Psoas muscle (tissue), 8 donors: ENCODE measurements around the gene DNAI4. TPM values are rescaled to one million over a fixed set of nuclear protein-coding genes. Genes with fewer than 3 reads are reported as not detected.
"Not testable (repeated sequence)": the region's sequence is repeated elsewhere in the genome, so short reads cannot be mapped to it uniquely, and the experiment has no call there.

Source experiments
- ATAC-seq, 4 donors: fragments of 200-7000 bp; cut with Tn5 transposase; one replicate each; pipeline ENCODE4 v1.9.1; 2020; ENCODE audit warnings: moderate library complexity in 3 of 4, mild to moderate bottlenecking in 2 of 4
- DNase-seq, 2 donors: peaks; one replicate each; pipeline ENCODE4 v3.0.0-alpha.2; 2020
- H3K27ac ChIP-seq: fragments of 200-600 bp; one replicate; pipeline ENCODE4 v1.8.0; 2022
- H3K27me3 ChIP-seq, 3 donors: fragments of 200-600 bp in 1 of 3; one replicate each; pipeline versions ENCODE4 v1.6.1 to v1.8.0; 2013 to 2022; ENCODE audit warnings: low read length in 2 of 3, mild to moderate bottlenecking in 2 of 3, moderate library complexity in 1 of 3; ENCODE audit not compliant: insufficient read depth in 3 of 3
- H3K36me3 ChIP-seq, 2 donors: fragments of 200-600 bp in 1 of 2; one replicate each; pipeline versions ENCODE4 v1.6.1 to v1.8.0; 2013 to 2022; ENCODE audit warnings: low read depth in 1 of 2, mild to moderate bottlenecking in 1 of 2, moderate library complexity in 1 of 2; ENCODE audit not compliant: insufficient read depth in 1 of 2
- H3K4me1 ChIP-seq: fragments of 200-600 bp; one replicate; pipeline ENCODE4 v1.8.0; 2022
- H3K4me3 ChIP-seq: fragments of 200-600 bp; one replicate; pipeline ENCODE4 v1.8.0; 2022; ENCODE audit warnings: mild to moderate bottlenecking
- H3K9me3 ChIP-seq: fragments of 200-600 bp; one replicate; pipeline ENCODE4 v1.8.0; 2022
- WGBS, 3 donors: extraction: QIAGEN DNeasy Blood & Tissue Kit; methylation state at CpG; one replicate each; pipeline versions ENCODE4 v1.1.6 to v1.1.7; 2013; 5-methylcytosine and 5-hydroxymethylcytosine counted together
- intact Hi-C, 2 donors: fragments of 100-400 bp; cut with DNase I; formaldehyde crosslinking; loops; one replicate each; pipeline versions ENCODE4 v1.11.0 to v1.14.2; 2022
- polyA plus RNA-seq, 3 donors: library from polyadenylated mRNA; stranded (reverse); fragments of 200-250 nt; gene quantifications; one replicate each; pipeline ENCODE4 v1.2.3, GENCODE V29; 2013
- total RNA-seq, 4 donors: library from RNA; stranded (reverse); fragmentation: NEBNext Ultra II Directional in 2 of 4; extraction: Animal tissue kit (Norgen Biotek cat#: 25700) in 2 of 4; gene quantifications; one replicate each; pipeline versions ENCODE4 v1.2.1 to v1.2.4, GENCODE V29; 2021 to 2023
- TF ChIP-seq, protein P1 (sequence below): fragments of 200-600 bp; IDR thresholded peaks from one replicate; pipeline ENCODE4 v1.8.0; 2022; ENCODE audit warnings: antibody characterized with exemption
- donor health status: healthy with polysubstance abuse.
- donor health status: DM: no; HTN: no; CAD: no; lungs with moderate emphysema.
- donor health status: Bipolar disorder and iron deficiency.
- donor health status: healthy.
- donor health status: DM: yes; HTN: yes; CAD: no.
- donor health status: DM: no; HTN: no; CAD: no.
- donor health status: DM: no; HTN: no; CAD: no.
- donor health status: DM: yes; HTN: yes; CAD: no.

The DNAI4 gene
- total and polyA plus RNA-seq, 7 donors, result 0.18 to 6.5 (median 4.5) TPM

DNA sequence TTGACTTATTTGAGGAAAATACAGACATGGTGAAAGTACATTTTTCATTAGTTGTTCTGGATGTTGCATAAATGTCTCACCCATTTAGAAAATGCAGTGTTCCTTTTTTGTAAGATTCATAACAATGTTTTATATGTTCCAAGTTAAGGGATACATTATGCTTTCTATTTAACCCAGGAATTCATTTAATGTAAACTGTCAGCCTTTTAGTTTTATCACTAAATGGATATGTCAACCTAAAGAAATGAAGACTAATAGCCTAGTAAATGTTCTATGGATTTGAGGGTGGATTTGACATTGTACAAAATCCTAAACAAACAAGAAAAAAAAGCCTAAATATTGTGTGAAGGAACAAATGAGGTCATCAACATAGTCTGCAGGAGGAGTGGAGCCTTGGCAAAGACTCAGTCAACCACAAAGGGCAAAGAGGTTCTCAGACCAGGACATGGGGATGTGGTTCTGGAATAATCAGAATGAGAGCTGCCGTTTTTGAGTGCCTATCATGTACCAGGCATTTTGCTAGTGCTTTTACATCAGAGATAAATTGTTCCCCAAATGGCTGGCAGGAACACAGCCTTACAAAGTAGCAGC lies 114.8 kb downstream of the DNAI4 start:
- Histone ChIP-seq H3K9me3 (no peaks in the 10 kb centered on the region), H3K4me1 (no peaks in the 10 kb centered on the region), H3K4me3 (no peak overlapping the region), H3K36me3 (no peaks in the 10 kb centered on the region), H3K27ac (no peak overlapping the region), H3K27me3 (no peaks in the 10 kb centered on the region)
- 55 to 76% (median 71%) methylated on average over 1 of the region's 1 CpG for WGBS, 3 donors
- DNase-seq, result no peak
- intact Hi-C loops, result no loop called here
- TF ChIP-seq, protein P1, sequence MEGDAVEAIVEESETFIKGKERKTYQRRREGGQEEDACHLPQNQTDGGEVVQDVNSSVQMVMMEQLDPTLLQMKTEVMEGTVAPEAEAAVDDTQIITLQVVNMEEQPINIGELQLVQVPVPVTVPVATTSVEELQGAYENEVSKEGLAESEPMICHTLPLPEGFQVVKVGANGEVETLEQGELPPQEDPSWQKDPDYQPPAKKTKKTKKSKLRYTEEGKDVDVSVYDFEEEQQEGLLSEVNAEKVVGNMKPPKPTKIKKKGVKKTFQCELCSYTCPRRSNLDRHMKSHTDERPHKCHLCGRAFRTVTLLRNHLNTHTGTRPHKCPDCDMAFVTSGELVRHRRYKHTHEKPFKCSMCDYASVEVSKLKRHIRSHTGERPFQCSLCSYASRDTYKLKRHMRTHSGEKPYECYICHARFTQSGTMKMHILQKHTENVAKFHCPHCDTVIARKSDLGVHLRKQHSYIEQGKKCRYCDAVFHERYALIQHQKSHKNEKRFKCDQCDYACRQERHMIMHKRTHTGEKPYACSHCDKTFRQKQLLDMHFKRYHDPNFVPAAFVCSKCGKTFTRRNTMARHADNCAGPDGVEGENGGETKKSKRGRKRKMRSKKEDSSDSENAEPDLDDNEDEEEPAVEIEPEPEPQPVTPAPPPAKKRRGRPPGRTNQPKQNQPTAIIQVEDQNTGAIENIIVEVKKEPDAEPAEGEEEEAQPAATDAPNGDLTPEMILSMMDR, result no peak
- ATAC-seq, result no peak

DNA sequence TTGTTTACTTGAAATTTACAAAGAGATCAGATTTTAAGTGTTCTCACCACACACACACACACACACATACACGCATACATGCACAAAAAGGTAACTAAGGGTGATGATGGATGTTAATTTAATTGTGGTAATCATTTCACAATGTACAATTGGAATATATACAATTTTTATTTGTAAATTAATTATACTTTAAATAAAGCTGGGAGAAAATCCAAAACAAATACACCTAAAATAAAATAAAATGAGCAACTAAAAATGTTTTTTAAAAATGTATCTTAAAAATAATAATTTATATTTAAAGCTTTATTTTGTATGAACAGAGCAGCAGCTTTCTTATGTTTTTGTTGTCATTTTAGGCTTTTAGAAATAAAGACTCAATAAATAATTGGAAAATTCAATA lies 115.4 kb downstream of the DNAI4 start:
- H3K4me1 ChIP-seq, result no peaks in the 10 kb centered on the region
- no peaks in the 10 kb centered on the region for H3K9me3 ChIP-seq
- no peaks in the 10 kb centered on the region for H3K36me3 ChIP-seq
- H3K27me3 ChIP-seq, result no peaks in the 10 kb centered on the region
- H3K4me3 ChIP-seq, result no peak overlapping the region
- 83 to 91% (median 88%) methylated on average over 1 of the region's 1 CpG for WGBS, 3 donors
- intact Hi-C loops, result no loop called here
- DNase-seq (no peak), ATAC-seq (no peak)
- H3K27ac ChIP-seq, result no peak overlapping the region
- TF ChIP-seq, protein P1, result no peak

DNA sequence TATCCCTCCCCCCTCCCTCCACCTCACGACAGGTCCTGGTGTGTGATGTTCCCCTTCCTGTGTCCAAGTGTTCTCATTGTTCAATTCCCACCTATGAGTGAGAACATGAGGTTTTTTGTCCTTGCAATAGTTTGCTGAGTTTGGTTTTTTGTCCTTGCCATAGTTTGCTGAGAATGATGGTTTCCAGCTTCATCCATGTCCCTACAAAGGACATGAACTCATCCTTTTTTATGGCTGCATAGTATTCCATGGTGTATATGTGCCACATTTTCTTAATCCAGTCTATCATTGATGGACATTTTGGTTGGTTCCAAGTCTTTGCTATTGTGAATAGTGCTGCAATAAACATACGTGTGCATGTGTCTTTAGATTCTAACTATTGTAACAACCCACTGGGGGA lies 128.8 kb downstream of the DNAI4 start:
- H3K36me3 ChIP-seq, H3K27ac ChIP-seq, H3K4me1 ChIP-seq, DNase-seq, H3K27me3 ChIP-seq, intact Hi-C loops, H3K4me3 ChIP-seq, H3K9me3 ChIP-seq, ATAC-seq: not testable (repeated sequence)
- WGBS, 3 donors, result 86 to 93% (median 87%) methylated on average over 2 of the region's 2 CpGs

DNA sequence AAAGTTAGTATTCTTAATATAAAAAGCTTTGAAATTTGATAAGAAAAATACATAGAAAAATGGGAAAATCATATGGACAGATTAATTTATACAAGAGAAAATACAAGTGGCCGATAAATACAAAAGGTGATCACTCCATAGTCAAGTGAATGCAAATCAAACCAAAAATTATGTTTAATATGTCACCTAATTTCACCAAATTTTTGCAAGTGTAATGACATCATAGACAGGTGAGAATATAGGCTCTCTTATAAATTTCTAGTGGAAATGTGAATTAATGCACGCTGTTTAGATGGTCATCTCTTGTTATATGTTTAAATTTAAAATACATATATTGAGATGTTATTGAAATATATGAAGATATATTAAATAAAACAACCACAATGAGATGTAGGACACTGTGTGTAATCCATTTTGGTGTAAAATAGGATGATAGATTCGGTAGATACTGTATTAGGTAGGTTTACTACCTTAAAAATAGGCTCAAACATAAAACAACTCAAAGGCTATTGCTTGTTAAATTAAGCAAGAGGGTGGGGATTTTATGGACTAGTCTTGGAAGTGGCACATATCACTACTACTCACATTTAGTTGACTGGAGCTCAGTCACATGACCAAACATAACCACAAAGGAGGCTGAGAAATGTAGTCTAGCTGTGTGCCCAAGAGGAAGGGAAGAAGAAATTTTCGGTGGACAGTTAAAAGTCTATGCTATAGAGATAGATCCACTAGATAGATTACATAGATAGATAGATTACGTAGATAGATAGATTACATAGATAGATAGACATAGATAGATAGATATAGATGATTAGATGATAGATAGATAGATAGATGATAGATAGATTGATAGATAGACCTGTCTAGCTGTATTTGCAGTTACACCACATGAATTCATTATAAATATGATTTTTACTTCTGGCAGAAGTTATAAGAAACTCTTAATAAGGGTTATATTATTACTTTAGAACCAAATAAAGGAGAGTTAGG lies 132.7 kb downstream of the DNAI4 start:
- H3K9me3 ChIP-seq, result no peaks in the 10 kb centered on the region
- intact Hi-C loops, result no loop called here
- no peak for DNase-seq
- no peak overlapping the region for H3K27ac ChIP-seq
- 88 to 89% (median 88%) methylated on average over 5 of the region's 5 CpGs for WGBS, 3 donors
- H3K4me1 ChIP-seq, result no peaks in the 10 kb centered on the region
- H3K27me3 ChIP-seq, result no peaks in the 10 kb centered on the region
- ATAC-seq, result no peak
- TF ChIP-seq, protein P1, result no peak
- no peak overlapping the region for H3K4me3 ChIP-seq
- no peaks in the 10 kb centered on the region for H3K36me3 ChIP-seq

DNA sequence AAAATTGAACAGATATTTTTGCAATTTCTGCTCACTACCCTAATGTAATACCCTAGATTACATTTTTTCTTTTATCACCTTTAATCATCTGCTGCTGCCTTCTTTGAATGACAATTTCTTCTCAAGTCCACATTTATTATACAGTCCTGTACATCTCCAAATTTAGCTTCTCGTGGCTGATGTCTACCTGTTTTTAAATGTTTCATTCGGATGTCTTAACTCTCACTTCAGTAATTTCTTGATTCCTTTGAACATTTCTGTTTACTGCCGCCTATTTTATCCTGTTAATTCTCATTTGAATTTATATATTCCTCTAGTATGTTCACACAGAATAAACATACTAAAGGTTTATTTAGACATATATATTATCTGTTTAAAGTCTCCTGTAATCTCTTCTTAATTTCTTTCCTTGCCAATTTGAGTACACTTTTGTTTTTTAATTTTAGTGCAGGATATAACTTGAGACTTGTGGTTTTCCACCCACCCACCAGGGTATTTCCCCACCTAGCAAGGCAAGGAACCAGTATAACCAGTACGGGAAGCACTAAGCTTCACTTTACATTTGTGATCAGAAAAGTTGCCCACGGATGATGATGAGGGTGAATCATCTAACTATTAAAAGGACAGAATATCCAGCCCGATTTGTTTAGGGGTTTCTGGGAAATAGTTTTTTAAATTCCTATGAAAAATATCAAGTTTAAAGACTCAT lies 136.3 kb downstream of the DNAI4 start:
- no peak for ATAC-seq
- H3K27ac ChIP-seq, result no peak overlapping the region
- WGBS, 3 donors, result 77 to 81% (median 79%) methylated on average over 6 of the region's 6 CpGs

More for the DNA sequence above, 136.3 kb downstream of the DNAI4 start:
- H3K4me1 ChIP-seq, result no peaks in the 10 kb centered on the region
- H3K9me3 ChIP-seq, result no peaks in the 10 kb centered on the region
- TF ChIP-seq, protein P1, result no peak
- intact Hi-C loops, result no loop called here
- H3K36me3 ChIP-seq, result no peaks in the 10 kb centered on the region
- H3K4me3 ChIP-seq, result no peak overlapping the region
- no peak for DNase-seq
- H3K27me3 ChIP-seq, result no peaks in the 10 kb centered on the region
